IMR-90 (cell line): Measurements from ENCODE around the gene PMM2. TPM values are rescaled to one million over a fixed set of nuclear protein-coding genes. Genes with fewer than 3 reads are reported as not detected.

Experiments used
- ATAC-seq: fragments of 200-7000 bp; cut with Tn5 transposase; 2 replicates; pipeline ENCODE4 v1.9.1; 2020; ENCODE audit warnings: low read depth, mild to moderate bottlenecking, moderate library complexity
- BruUV-seq: library from RNA; stranded (reverse); fragments of 400-500 nt; replicated peaks from 2 replicates; lab custom pipeline; 2021; lab: Mats Ljungman, UMichigan
- CTCF ChIA-PET: fragments of 300-600 bp; formaldehyde crosslinking; extraction: SDS; loops from one replicate; lab custom pipeline; 2021; ENCODE audit warnings: antibody characterized with exemption; lab: Yijun Ruan, JAX
- POLR2A ChIA-PET: fragments of 300-600 bp; sonication (Branson Sonifier 250); formaldehyde crosslinking; loops from one replicate; lab custom pipeline; 2022; ENCODE audit warnings: antibody characterized with exemption; ENCODE audit not compliant: unreplicated experiment; lab: Charles Lee
- DNase-seq: peaks from one replicate; pipeline ENCODE4 v3.0.0; 2013
- H2AFZ ChIP-seq: replicated peaks from 2 replicates; pipeline ENCODE3; 2013; ENCODE audit warnings: low read length, mild to moderate bottlenecking; ENCODE audit not compliant: poor library complexity
- H2AK5ac ChIP-seq: 2 replicates; pipeline ENCODE4 v1.6.1; 2013; ENCODE audit warnings: low read depth, low read length, inconsistent platforms
- H2AK9ac ChIP-seq: replicated peaks from 2 replicates; pipeline ENCODE3; 2013; ENCODE audit warnings: mild to moderate bottlenecking, low read depth, low read length, moderate library complexity; ENCODE audit not compliant: poor library complexity
- H2BK120ac ChIP-seq: 2 replicates; pipeline ENCODE4 v1.6.1; 2013; ENCODE audit warnings: low read depth, low read length, inconsistent platforms
- H2BK15ac ChIP-seq: 3 replicates; pipeline ENCODE4 v1.6.1; 2013; ENCODE audit warnings: low read depth, low read length, inconsistent platforms
- H2BK20ac ChIP-seq: 2 replicates; pipeline ENCODE4 v1.6.1; 2013; ENCODE audit warnings: low read depth, mild to moderate bottlenecking, inconsistent platforms, low read length, moderate library complexity
- H2BK5ac ChIP-seq: 2 replicates; pipeline ENCODE4 v1.6.1; 2013; ENCODE audit warnings: mild to moderate bottlenecking, low read depth, low read length, inconsistent platforms; ENCODE audit not compliant: poor library complexity, severe bottlenecking
- H3K14ac ChIP-seq: replicated peaks from 2 replicates; pipeline ENCODE4 v1.6.1; 2013; ENCODE audit warnings: low read depth, low read length, inconsistent platforms
- H3K18ac ChIP-seq: 2 replicates; pipeline ENCODE4 v1.6.1; 2013; ENCODE audit warnings: low read depth, low read length, control low read depth
- H3K23ac ChIP-seq: 2 replicates; pipeline ENCODE4 v1.6.1; 2013; ENCODE audit warnings: low read depth, low read length, inconsistent platforms
- H3K27ac ChIP-seq: 2 replicates; pipeline ENCODE4 v1.5.1; 2013; ENCODE audit warnings: mild to moderate bottlenecking, control low read depth, low read length; ENCODE audit not compliant: insufficient read depth
- H3K27me3 ChIP-seq: 2 replicates; pipeline ENCODE4 v1.6.1; 2013; ENCODE audit warnings: low read length; ENCODE audit not compliant: control insufficient read depth, insufficient read depth
- H3K36me3 ChIP-seq: 2 replicates; pipeline ENCODE4 v1.6.1; 2013; ENCODE audit warnings: low read length, mixed read lengths; ENCODE audit not compliant: control insufficient read depth, insufficient read depth
- H3K4ac ChIP-seq: 2 replicates; pipeline ENCODE4 v1.6.1; 2013; ENCODE audit warnings: low read depth, low read length, inconsistent platforms
- H3K4me1 ChIP-seq: 2 replicates; pipeline ENCODE4 v1.6.1; 2013; ENCODE audit warnings: low read length, mixed read lengths; ENCODE audit not compliant: control insufficient read depth, insufficient read depth
- H3K4me2 ChIP-seq: 2 replicates; pipeline ENCODE4 v1.6.1; 2013; ENCODE audit warnings: low read depth, mild to moderate bottlenecking, control low read depth, low read length, moderate library complexity
- H3K4me3 ChIP-seq: 2 replicates; pipeline ENCODE4 v1.5.1; 2013; ENCODE audit warnings: low read depth, mild to moderate bottlenecking, control low read depth, low read length, moderate library complexity; ENCODE audit not compliant: insufficient read depth
- H3K56ac ChIP-seq: 2 replicates; pipeline ENCODE4 v1.6.1; 2013; ENCODE audit warnings: low read length, inconsistent platforms; ENCODE audit not compliant: insufficient read depth; ENCODE audit errors: extremely low read depth
- H3K79me1 ChIP-seq, 2 experiments: 2 replicates each; pipeline ENCODE4 v1.6.1; 2013; ENCODE audit warnings: low read length in 2 of 2, inconsistent platforms in 1 of 2, low read depth in 1 of 2
- H3K9ac ChIP-seq: 2 replicates; pipeline ENCODE4 v1.6.1; 2013; ENCODE audit warnings: low read depth, low read length, control low read depth
- H3K9me1 ChIP-seq: 2 replicates; pipeline ENCODE4 v1.6.1; 2013; ENCODE audit warnings: low read length, inconsistent platforms; ENCODE audit not compliant: insufficient read depth
- H3K9me3 ChIP-seq: 2 replicates; pipeline ENCODE4 v1.6.1; 2013; ENCODE audit warnings: low read length; ENCODE audit not compliant: control insufficient read depth, insufficient read depth
- H4K20me1 ChIP-seq: 2 replicates; pipeline ENCODE4 v1.6.1; 2013; ENCODE audit warnings: low read length, inconsistent platforms; ENCODE audit not compliant: insufficient read depth
- H4K5ac ChIP-seq: 2 replicates; pipeline ENCODE4 v1.6.1; 2013; ENCODE audit warnings: mild to moderate bottlenecking, low read depth, low read length, control low read depth
- H4K8ac ChIP-seq, 2 experiments: 2 replicates each; pipeline ENCODE4 v1.6.1; 2013; ENCODE audit warnings: low read depth in 2 of 2, low read length in 2 of 2, control low read depth in 1 of 2, inconsistent platforms in 1 of 2
- H4K91ac ChIP-seq: 2 replicates; pipeline ENCODE4 v1.6.1; 2013; ENCODE audit warnings: low read depth, low read length, inconsistent platforms; ENCODE audit not compliant: insufficient read depth
- BHLHE40 ChIP-seq: fragments of 150-350 bp; IDR thresholded peaks from 2 replicates; pipeline ENCODE4 v1.6.1; 2016; ENCODE audit warnings: mild to moderate bottlenecking, low read depth, low read length
- CHD1 ChIP-seq: IDR thresholded peaks from 2 replicates; pipeline ENCODE4 v1.6.1; 2012; ENCODE audit warnings: low read depth, low read length, improper control_type of control experiment
- MXI1 ChIP-seq: IDR thresholded peaks from 2 replicates; pipeline ENCODE4 v1.6.1; 2012; ENCODE audit warnings: low read depth, mild to moderate bottlenecking, low read length, moderate library complexity, borderline replicate concordance
- NFE2L2 ChIP-seq: fragments of 150-350 bp; IDR thresholded peaks from 2 replicates; pipeline ENCODE4 v1.6.1; 2016; ENCODE audit warnings: low read depth, mild to moderate bottlenecking, low read length
- POLR2A ChIP-seq: IDR thresholded peaks from 2 replicates; pipeline ENCODE4 v1.6.1; 2012; ENCODE audit warnings: mild to moderate bottlenecking, low read depth, low read length
- SMC3 ChIP-seq: fragments of 150-350 bp; IDR thresholded peaks from 2 replicates; pipeline ENCODE4 v1.6.1; 2016; ENCODE audit warnings: low read depth, mild to moderate bottlenecking, antibody characterized with exemption, low read length, moderate library complexity
- WGBS, 2 experiments: methylation state at CpG; one replicate each; pipeline versions ENCODE4 v1.1.5 to v1.1.7; 2013; ENCODE audit warnings: missing lambda C conversion rate in 2 of 2; ENCODE audit not compliant: insufficient read length in 1 of 2; ENCODE audit errors: extremely low coverage in 2 of 2; 5-methylcytosine and 5-hydroxymethylcytosine counted together
- dilution Hi-C: fragments of 300-500 bp; cut with HindIII; formaldehyde crosslinking; loops from one replicate; pipeline ENCODE4 v1.14.3; 2018; ENCODE audit warnings: low sequenced_read_pairs; ENCODE audit not compliant: unreplicated experiment
- in situ Hi-C: fragments of 300-500 bp; cut with MboI; formaldehyde crosslinking; loops from 3 replicates; pipeline ENCODE4 v1.14.3; 2019; ENCODE audit warnings: low sequenced_read_pairs, inconsistent platforms, mixed read lengths
- intact Hi-C: fragments of 100-400 bp; cut with micrococcal nuclease; formaldehyde crosslinking; loops from 2 replicates; pipeline ENCODE4 v1.10.0; 2022
- polyA plus RNA-seq, 3 experiments: library from polyadenylated mRNA; depleted of rRNA; stranded (reverse); fragments of >200 nt; gene quantifications; 2 replicates each; pipeline ENCODE4 v1.2.3, GENCODE V29; 2012; ENCODE audit warnings: low replicate concordance in 1 of 3
- total RNA-seq: library from RNA; depleted of rRNA; stranded (reverse); fragments of >200 nt; gene quantifications from 2 replicates; pipeline ENCODE4 v1.2.3, GENCODE V29; 2012
- TF ChIP-seq, protein P1 (sequence below): fragments of 150-350 bp; IDR thresholded peaks from 2 replicates; pipeline ENCODE4 v1.6.1; 2017; ENCODE audit warnings: mild to moderate bottlenecking, antibody characterized with exemption, low read length, low read depth
- TF ChIP-seq, protein P2 (sequence below): conservative IDR thresholded peaks from 2 replicates; pipeline ENCODE4 v1.5.1; 2012; ENCODE audit warnings: mild to moderate bottlenecking, low read depth, low read length, improper control_type of control experiment

Gene PMM2
- total and polyA plus RNA-seq, 2 of the 4 experiments (the other 2 are of a cell fraction) = 25.8 to 38.9 TPM

DNA sequence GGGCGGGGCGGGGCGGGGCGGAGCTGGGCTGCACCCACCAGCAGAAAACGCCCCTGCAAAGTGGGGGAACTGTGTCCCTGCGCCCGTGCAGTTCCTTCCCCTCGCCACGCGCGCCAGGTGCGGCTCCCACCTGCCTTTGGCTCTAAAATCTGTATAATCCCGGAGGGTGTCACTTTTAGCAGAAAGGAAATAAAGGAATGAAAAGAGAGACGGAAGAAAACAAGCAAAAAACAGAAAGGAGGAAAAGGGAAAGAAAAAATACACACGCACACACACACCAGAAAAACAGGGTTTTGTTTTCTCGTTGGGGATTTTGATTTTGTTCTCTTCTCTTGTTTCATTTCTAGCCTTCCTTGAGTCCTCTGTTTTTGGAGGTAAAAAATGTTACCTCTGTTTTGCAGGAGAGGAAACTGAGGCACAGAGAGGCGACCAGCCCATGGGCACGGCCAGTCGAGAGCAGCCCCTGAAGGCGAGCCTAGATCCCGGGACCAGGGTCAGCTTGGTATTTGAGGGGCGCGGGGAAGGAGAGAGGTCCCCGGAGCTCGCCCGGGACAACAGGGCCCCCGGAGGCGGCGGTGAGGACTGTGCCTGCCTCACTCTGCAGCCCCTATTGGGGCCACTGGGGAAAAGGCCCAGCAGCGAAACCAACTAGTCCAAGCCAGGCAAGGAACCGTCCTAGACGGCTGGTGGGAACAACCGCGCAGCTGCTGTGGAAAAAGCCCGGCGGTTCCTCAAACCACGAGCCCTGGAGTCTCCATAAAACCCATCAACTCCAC is 71.8 kb downstream of the PMM2 start:
- no peak overlapping the region; the same call in 1 of the 2 replicates for H3K18ac ChIP-seq
- H3K4me3 ChIP-seq = peak overlapping the region; percentile 68
- 51% methylated on average over 7 of the region's 37 CpGs; no CpG with 5 or more reads in 1 of the 2 experiments for WGBS, 2 experiments
- H2BK5ac ChIP-seq = no peak overlapping the region
- ATAC-seq (no peak), DNase-seq (no peak)
- H4K5ac ChIP-seq = 0 out of 2 replicates have a peak overlapping the region, but pooled peaks have one; percentile 15
- H3K14ac ChIP-seq = 0 out of 2 replicates have a peak overlapping the region, but pooled peaks have one; percentile 30
- no TSS peak for BruUV-seq
- H2AK9ac ChIP-seq = peak overlapping the region; percentile 77
- H3K4me1 ChIP-seq = peaks cover 8% of the 10 kb centered on the region
- POLR2A ChIA-PET = no interaction called here
- H3K4me2 ChIP-seq = peak overlapping the region; percentile 96
- H2BK120ac ChIP-seq = peak overlapping the region; percentile 46; the same call in 1 of the 2 replicates
- H3K56ac ChIP-seq = no peak overlapping the region
- H3K27ac ChIP-seq = peak overlapping the region; percentile 45; the same call in 1 of the 2 replicates
- H3K23ac ChIP-seq = peak overlapping the region; percentile 10; the same call in 1 of the 2 replicates
- H3K79me1 ChIP-seq = peaks cover 5 to 42% of the 10 kb centered on the region in 2 experiments
- H4K91ac ChIP-seq = peak overlapping the region; percentile 46; the same call in 1 of the 2 replicates
- H3K27me3 ChIP-seq = no peaks in the 10 kb centered on the region
- peak overlapping the region; percentile 89 for H2AFZ ChIP-seq
- H4K20me1 ChIP-seq = peaks cover 31% of the 10 kb centered on the region
- TF ChIP-seq, protein P1, sequence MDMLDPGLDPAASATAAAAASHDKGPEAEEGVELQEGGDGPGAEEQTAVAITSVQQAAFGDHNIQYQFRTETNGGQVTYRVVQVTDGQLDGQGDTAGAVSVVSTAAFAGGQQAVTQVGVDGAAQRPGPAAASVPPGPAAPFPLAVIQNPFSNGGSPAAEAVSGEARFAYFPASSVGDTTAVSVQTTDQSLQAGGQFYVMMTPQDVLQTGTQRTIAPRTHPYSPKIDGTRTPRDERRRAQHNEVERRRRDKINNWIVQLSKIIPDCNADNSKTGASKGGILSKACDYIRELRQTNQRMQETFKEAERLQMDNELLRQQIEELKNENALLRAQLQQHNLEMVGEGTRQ = no peak
- TF ChIP-seq, protein P2, sequence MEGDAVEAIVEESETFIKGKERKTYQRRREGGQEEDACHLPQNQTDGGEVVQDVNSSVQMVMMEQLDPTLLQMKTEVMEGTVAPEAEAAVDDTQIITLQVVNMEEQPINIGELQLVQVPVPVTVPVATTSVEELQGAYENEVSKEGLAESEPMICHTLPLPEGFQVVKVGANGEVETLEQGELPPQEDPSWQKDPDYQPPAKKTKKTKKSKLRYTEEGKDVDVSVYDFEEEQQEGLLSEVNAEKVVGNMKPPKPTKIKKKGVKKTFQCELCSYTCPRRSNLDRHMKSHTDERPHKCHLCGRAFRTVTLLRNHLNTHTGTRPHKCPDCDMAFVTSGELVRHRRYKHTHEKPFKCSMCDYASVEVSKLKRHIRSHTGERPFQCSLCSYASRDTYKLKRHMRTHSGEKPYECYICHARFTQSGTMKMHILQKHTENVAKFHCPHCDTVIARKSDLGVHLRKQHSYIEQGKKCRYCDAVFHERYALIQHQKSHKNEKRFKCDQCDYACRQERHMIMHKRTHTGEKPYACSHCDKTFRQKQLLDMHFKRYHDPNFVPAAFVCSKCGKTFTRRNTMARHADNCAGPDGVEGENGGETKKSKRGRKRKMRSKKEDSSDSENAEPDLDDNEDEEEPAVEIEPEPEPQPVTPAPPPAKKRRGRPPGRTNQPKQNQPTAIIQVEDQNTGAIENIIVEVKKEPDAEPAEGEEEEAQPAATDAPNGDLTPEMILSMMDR = no peak
- TF ChIP-seq NFE2L2 = no peak
- no peak for TF ChIP-seq MXI1
- no peak for TF ChIP-seq BHLHE40
- no peak for TF ChIP-seq CHD1
- TF ChIP-seq SMC3 = no peak
- no peak for TF ChIP-seq POLR2A
- no peak overlapping the region for H2BK20ac ChIP-seq
- H3K36me3 ChIP-seq = no peaks in the 10 kb centered on the region; the same call in 1 of the 2 replicates
- no peak overlapping the region for H2AK5ac ChIP-seq
- intact Hi-C loops = loop anchor here (5.0 kb wide), 1 partner anchor 72 kb away; the partner anchor contains the start of genes PMM2 and TMEM186
- peak overlapping the region; percentile 49; the same call in 1 of the 2 replicates for H3K9ac ChIP-seq
- CTCF ChIA-PET = interaction anchor here (0.7 to 1.7 kb wide), 2 partner anchors 11 to 139 kb away, joined by 3 to 6 read pairs; no protein-coding TSS in a partner anchor
- H2BK15ac ChIP-seq = no peak overlapping the region
- dilution Hi-C loops = no loop called here
- H3K9me3 ChIP-seq = no peaks in the 10 kb centered on the region
- H3K9me1 ChIP-seq = peaks cover under 1% of the 10 kb centered on the region; the same call in 1 of the 2 replicates
- in situ Hi-C loops = no loop called here
- peak overlapping the region; percentile 43; the same call in 1 of the 2 replicates for H3K4ac ChIP-seq
- peak overlapping the region; percentile 24 to 29; a peak in 2 of 4 replicates for H4K8ac ChIP-seq
